ENCODE measurements around the gene CLDN11. TPM values are rescaled to one million over a fixed set of nuclear protein-coding genes. Genes with fewer than 3 reads are reported as not detected.

Gene CLDN11
- total RNA-seq, 6 experiments from 2014 or later: 3.3 to 77.5 (median 66.7) TPM

- Mint-ChIP-seq H3K4me1 (ENCODE audit: low read depth) (peaks cover 8% of the 10 kb centered on the region), H3K27me3 (ENCODE audit: insufficient read depth) (no peaks in the 10 kb centered on the region), H3K9me3 (no peaks in the 10 kb centered on the region), H3K36me3 (ENCODE audit: low read depth) (no peaks in the 10 kb centered on the region; the same call in 1 of the 2 replicates), H3K4me3 (no peak overlapping the region), H3K27ac (no peak overlapping the region)
- TF ChIP-seq CTCF (IDR thresholded peaks at IDR 0.05): no peak
- no peak for DNase-seq
These were observed 18.0 kb downstream of the CLDN11 start for GRCh38 chr3:170436697-170437096.

- H3K36me3 Mint-ChIP-seq (ENCODE audit: low read depth): no peaks in the 10 kb centered on the region; the same call in 1 of the 2 replicates
- H3K9me3 Mint-ChIP-seq: no peaks in the 10 kb centered on the region
- no peak for DNase-seq
- H3K27ac Mint-ChIP-seq: no peak overlapping the region
- H3K27me3 Mint-ChIP-seq (ENCODE audit: insufficient read depth): no peaks in the 10 kb centered on the region
- peaks cover 8% of the 10 kb centered on the region for H3K4me1 Mint-ChIP-seq (ENCODE audit: low read depth)
- no peak overlapping the region for H3K4me3 Mint-ChIP-seq
- TF ChIP-seq CTCF (IDR thresholded peaks at IDR 0.05): no peak
These were observed 18.5 kb downstream of the CLDN11 start for GRCh38 chr3:170437176-170437575.

GRCh38 chr3:170437696-170438407, 19.2 kb downstream of the CLDN11 start:
- no peak for DNase-seq
- no peak for TF ChIP-seq CTCF (IDR thresholded peaks at IDR 0.05)
- Mint-ChIP-seq H3K4me1 (ENCODE audit: low read depth) (peaks cover 8% of the 10 kb centered on the region), H3K9me3 (no peaks in the 10 kb centered on the region), H3K27ac (no peak overlapping the region), H3K36me3 (ENCODE audit: low read depth) (no peaks in the 10 kb centered on the region), H3K27me3 (ENCODE audit: insufficient read depth) (no peaks in the 10 kb centered on the region), H3K4me3 (no peak overlapping the region)

GRCh38 chr3:170438836-170439235, 20.2 kb downstream of the CLDN11 start:
- DNase-seq: no peak
- no peaks in the 10 kb centered on the region for H3K27me3 Mint-ChIP-seq (ENCODE audit: insufficient read depth)

GRCh38 chr3:170440344-170440743, 21.7 kb downstream of the CLDN11 start:
- Mint-ChIP-seq H3K4me3 (no peak overlapping the region), H3K27ac (no peak overlapping the region), H3K4me1 (ENCODE audit: low read depth) (peaks cover 8% of the 10 kb centered on the region), H3K9me3 (no peaks in the 10 kb centered on the region), H3K36me3 (ENCODE audit: low read depth) (no peaks in the 10 kb centered on the region), H3K27me3 (ENCODE audit: insufficient read depth) (peaks cover 2% of the 10 kb centered on the region; the same call in 1 of the 2 replicates)
- no peak for TF ChIP-seq CTCF (IDR thresholded peaks at IDR 0.05)
- DNase-seq: peak; percentile 11

More at GRCh38 chr3:170438836-170439235, 20.2 kb downstream of the CLDN11 start:
- peaks cover 8% of the 10 kb centered on the region for H3K4me1 Mint-ChIP-seq (ENCODE audit: low read depth)
- no peak overlapping the region for H3K27ac Mint-ChIP-seq
- no peak overlapping the region for H3K4me3 Mint-ChIP-seq
- H3K9me3 Mint-ChIP-seq: no peaks in the 10 kb centered on the region
- TF ChIP-seq CTCF (IDR thresholded peaks at IDR 0.05): no peak
- no peaks in the 10 kb centered on the region for H3K36me3 Mint-ChIP-seq (ENCODE audit: low read depth)
